H1 (cell line): ENCODE results near the gene FOSL2. TPM values are rescaled to one million over a fixed set of nuclear protein-coding genes. Genes with fewer than 3 reads are reported as not detected.

ENCODE experiments used
- CTCF ChIA-PET: fragments of 300-600 bp; sonication (Branson Sonifier 250); formaldehyde crosslinking; loops from one replicate; lab custom pipeline; 2021; ENCODE audit not compliant: partially characterized antibody; lab: Charles Lee
- POLR2A ChIA-PET: fragments of 300-600 bp; sonication (Branson Sonifier 250); formaldehyde crosslinking; loops from one replicate; lab custom pipeline; 2021; ENCODE audit warnings: inconsistent platforms; ENCODE audit not compliant: partially characterized antibody; lab: Charles Lee
- DNase-seq, 2 experiments: peaks; one replicate each; pipeline versions ENCODE4 v3.0.0 to v3.0.0-alpha.2; 2010 to 2022; ENCODE audit warnings: low spot score in 2 of 2, low read depth in 1 of 2, mixed read lengths in 1 of 2
- FAIRE-seq: peaks from 2 replicates; lab custom pipeline; 2011; peaks lifted over from hg19 to GRCh38; lab: Jason Lieb, UNC
- H2AFZ ChIP-seq: 2 replicates; pipeline ENCODE4 v1.8.1; 2012; ENCODE audit warnings: low read length, inconsistent platforms
- H2AK5ac ChIP-seq: 2 replicates; pipeline ENCODE4 v1.6.1; 2013; ENCODE audit warnings: low read depth, low read length
- H2BK120ac ChIP-seq: replicated peaks from 2 replicates; pipeline ENCODE3; 2013; ENCODE audit warnings: low read depth, low read length, inconsistent platforms
- H2BK12ac ChIP-seq: 2 replicates; pipeline ENCODE4 v1.6.1; 2013; ENCODE audit warnings: low read depth, low read length
- H2BK15ac ChIP-seq: 2 replicates; pipeline ENCODE4 v1.6.1; 2013; ENCODE audit warnings: low read length
- H2BK20ac ChIP-seq: 2 replicates; pipeline ENCODE4 v1.6.1; 2013; ENCODE audit warnings: low read length
- H2BK5ac ChIP-seq: 2 replicates; pipeline ENCODE4 v1.6.1; 2013; ENCODE audit warnings: low read depth, low read length
- H3K14ac ChIP-seq: 2 replicates; pipeline ENCODE4 v1.6.1; 2013; ENCODE audit warnings: inconsistent platforms; ENCODE audit not compliant: insufficient read length
- H3K18ac ChIP-seq: 2 replicates; pipeline ENCODE4 v1.6.1; 2013; ENCODE audit warnings: low read length; ENCODE audit errors: extremely low read depth
- H3K23ac ChIP-seq: 2 replicates; pipeline ENCODE4 v1.6.1; 2013; ENCODE audit warnings: inconsistent platforms; ENCODE audit not compliant: insufficient read length
- H3K23me2 ChIP-seq: 2 replicates; pipeline ENCODE4 v1.6.1; 2013; ENCODE audit warnings: low read depth, low read length
- H3K27ac ChIP-seq: 2 replicates; pipeline ENCODE4 v1.6.1; 2011; ENCODE audit warnings: low read depth, low read length, inconsistent platforms
- H3K27me3 ChIP-seq, 4 experiments: replicated peaks in 1 of 4; 1 replicate in 1 of 4; 2 replicates in 3 of 4; pipeline versions ENCODE4 v1.6.1 to v1.8.1; 2011 to 2013; ENCODE audit warnings: low read length in 3 of 4, mild to moderate bottlenecking in 3 of 4, inconsistent platforms in 2 of 4, mixed read lengths in 2 of 4, moderate library complexity in 1 of 4; ENCODE audit not compliant: control insufficient read depth in 3 of 4, insufficient read depth in 3 of 4; ENCODE audit errors: extremely low read depth in 1 of 4
- H3K36me3 ChIP-seq, 4 experiments: 2 replicates each; pipeline versions ENCODE4 v1.6.1 to v1.8.1; 2011 to 2013; ENCODE audit warnings: mild to moderate bottlenecking in 4 of 4, low read length in 3 of 4, moderate library complexity in 2 of 4, control low read depth in 1 of 4, inconsistent platforms in 1 of 4; ENCODE audit not compliant: insufficient read depth in 4 of 4, control insufficient read depth in 2 of 4
- H3K4ac ChIP-seq: replicated peaks from 2 replicates; pipeline ENCODE3; 2013; ENCODE audit warnings: low read length, low read depth, mixed read lengths, inconsistent platforms; ENCODE audit not compliant: insufficient read length
- H3K4me1 ChIP-seq, 4 experiments: replicated peaks in 1 of 4; 1 replicate in 1 of 4; 2 replicates in 3 of 4; pipeline versions ENCODE4 v1.6.1 to v1.8.1; 2011 to 2013; ENCODE audit warnings: low read length in 3 of 4, inconsistent platforms in 2 of 4, mixed read lengths in 1 of 4; ENCODE audit not compliant: insufficient read depth in 4 of 4, control insufficient read depth in 3 of 4
- H3K4me2 ChIP-seq, 2 experiments: 2 replicates each; pipeline versions ENCODE4 v1.6.1 to v1.8.1; 2011 to 2013; ENCODE audit warnings: low read depth in 2 of 2, low read length in 2 of 2, control low read depth in 1 of 2, inconsistent platforms in 1 of 2, mild to moderate bottlenecking in 1 of 2; ENCODE audit not compliant: insufficient read depth in 1 of 2
- H3K4me3 ChIP-seq, 4 experiments: fragments of 200-600, 300-600 bp in 1 of 4; sonication (generic), shearing (Covaris generic), sonication (Bioruptor Twin) in 1 of 4; 2 replicates each; pipeline versions ENCODE4 v1.5.1 to v1.8.1; 2011 to 2016; ENCODE audit warnings: low read length in 4 of 4, low read depth in 3 of 4, control low read depth in 2 of 4, inconsistent platforms in 2 of 4, mild to moderate bottlenecking in 2 of 4, mixed read lengths in 1 of 4, moderate library complexity in 1 of 4; ENCODE audit not compliant: insufficient read depth in 2 of 4; ENCODE audit errors: extremely low read depth in 1 of 4
- H3K56ac ChIP-seq: replicated peaks from 2 replicates; pipeline ENCODE3; 2013; ENCODE audit warnings: low read depth, mild to moderate bottlenecking, mixed read lengths, low read length, inconsistent platforms; ENCODE audit not compliant: insufficient read length
- H3K79me1 ChIP-seq: 2 replicates; pipeline ENCODE4 v1.6.1; 2013; ENCODE audit warnings: low read depth, low read length, control low read depth
- H3K79me2 ChIP-seq, 2 experiments: 2 replicates each; pipeline versions ENCODE4 v1.6.1 to v1.8.1; 2012 to 2013; ENCODE audit warnings: low read length in 2 of 2, mild to moderate bottlenecking in 2 of 2, inconsistent platforms in 1 of 2; ENCODE audit not compliant: insufficient read depth in 2 of 2, control insufficient read depth in 1 of 2
- H3K9ac ChIP-seq, 4 experiments: replicated peaks in 1 of 4; 1 replicate in 1 of 4; 2 replicates in 3 of 4; pipeline versions ENCODE4 v1.6.1 to v1.8.1; 2011 to 2013; ENCODE audit warnings: low read depth in 3 of 4, low read length in 3 of 4, control low read depth in 2 of 4, mild to moderate bottlenecking in 2 of 4, moderate library complexity in 2 of 4, inconsistent platforms in 1 of 4; ENCODE audit errors: extremely low read depth in 1 of 4
- H3K9me3 ChIP-seq, 2 experiments: 2 replicates each; pipeline versions ENCODE4 v1.6.1 to v1.8.1; 2012 to 2013; ENCODE audit warnings: mild to moderate bottlenecking in 2 of 2, moderate library complexity in 2 of 2, control low read depth in 1 of 2, inconsistent platforms in 1 of 2, low read depth in 1 of 2, low read length in 1 of 2, mixed read lengths in 1 of 2; ENCODE audit not compliant: insufficient read depth in 2 of 2
- H4K20me1 ChIP-seq, 2 experiments: replicated peaks in 1 of 2; 2 replicates each; pipeline versions ENCODE3 to v1.8.1; 2011 to 2013; ENCODE audit warnings: inconsistent platforms in 2 of 2, low read length in 2 of 2, mild to moderate bottlenecking in 1 of 2; ENCODE audit not compliant: insufficient read depth in 2 of 2, control insufficient read depth in 1 of 2
- H4K5ac ChIP-seq: 2 replicates; pipeline ENCODE4 v1.6.1; 2013; ENCODE audit warnings: low read length, low read depth, mixed read lengths, inconsistent platforms; ENCODE audit not compliant: insufficient read length
- H4K8ac ChIP-seq: 2 replicates; pipeline ENCODE4 v1.8.0; 2013; ENCODE audit warnings: mild to moderate bottlenecking, moderate library complexity, low read length, inconsistent platforms; ENCODE audit not compliant: insufficient read depth; ENCODE audit errors: extremely low read depth
- H4K91ac ChIP-seq: replicated peaks from 2 replicates; pipeline ENCODE3; 2013; ENCODE audit warnings: low read length, mixed read lengths, inconsistent platforms; ENCODE audit not compliant: insufficient read length
- ASH2L ChIP-seq: fragments of 200-600, 300-600 bp; sonication (generic); IDR thresholded peaks from one replicate; pipeline ENCODE4 v1.7.1; 2017; ENCODE audit warnings: low read length
- CBX8 ChIP-seq: fragments of 300-800, 300-1000 bp; sonication (generic); IDR thresholded peaks from 2 replicates; pipeline ENCODE4 v1.7.1; 2016; ENCODE audit warnings: low read depth, low read length, borderline replicate concordance
- CHD1 ChIP-seq: IDR thresholded peaks from 2 replicates; pipeline ENCODE4 v1.6.1; 2012; ENCODE audit warnings: low read depth, low read length, improper control_type of control experiment
- CREB1 ChIP-seq: IDR thresholded peaks from 2 replicates; pipeline ENCODE4 v1.6.1; 2012; ENCODE audit warnings: inconsistent platforms
- KDM1A ChIP-seq: fragments of 200-600, 300-600 bp; sonication (generic); IDR thresholded peaks from 2 replicates; pipeline ENCODE4 v1.7.1; 2016; ENCODE audit warnings: mild to moderate bottlenecking, low read length, borderline replicate concordance
- KDM4A ChIP-seq: IDR thresholded peaks from one replicate; pipeline ENCODE4 v1.7.1; 2012; ENCODE audit warnings: low read depth, mild to moderate bottlenecking, moderate library complexity, low read length, inconsistent platforms; ENCODE audit not compliant: severe bottlenecking
- RNF2 ChIP-seq: fragments of 200-900, 300-1000 bp; sonication (generic); IDR thresholded peaks from 2 replicates; pipeline ENCODE4 v1.7.1; 2016; ENCODE audit warnings: borderline replicate concordance, low read depth, mild to moderate bottlenecking, antibody characterized with exemption, low read length; ENCODE audit not compliant: poor library complexity, severe bottlenecking; ENCODE audit errors: missing control alignments
- RXRA ChIP-seq: IDR thresholded peaks from 2 replicates; pipeline ENCODE4 v1.6.1; 2011; ENCODE audit warnings: low read depth, mild to moderate bottlenecking, low read length, moderate library complexity; ENCODE audit not compliant: insufficient read depth
- SIX5 ChIP-seq: IDR thresholded peaks from 2 replicates; pipeline ENCODE4 v1.6.1; 2011; ENCODE audit warnings: mild to moderate bottlenecking, low read depth, low read length
- TCF12 ChIP-seq: IDR thresholded peaks from 2 replicates; pipeline ENCODE4 v1.6.1; 2011; ENCODE audit warnings: low read depth, mild to moderate bottlenecking, low read length
- WGBS, 2 experiments: shearing (Covaris generic) in 1 of 2; methylation state at CpG; one replicate each; pipeline versions ENCODE4 v1.1.6 to v1.1.7; 2013 to 2015; ENCODE audit warnings: low lambda C conversion rate in 2 of 2, mixed read lengths in 2 of 2, inconsistent platforms in 1 of 2, low coverage in 1 of 2, missing lambda C conversion rate in 1 of 2; ENCODE audit not compliant: insufficient replicate concordance in 2 of 2, insufficient coverage in 1 of 2, insufficient read length in 1 of 2; ENCODE audit errors: extremely low coverage in 1 of 2, missing lambda C conversion rate in 1 of 2; 5-methylcytosine and 5-hydroxymethylcytosine counted together
- polyA plus RNA-seq, 7 experiments: library from polyadenylated mRNA; depleted of rRNA in 3 of 7; stranded (reverse) in 5 of 7; unstranded in 2 of 7; fragments of >200 nt in 5 of 7; fragments of 200-250 nt in 2 of 7; gene quantifications; 1 replicate in 5 of 7; 2 replicates in 1 of 7; 4 replicates in 1 of 7; pipeline versions ENCODE4 v1.2.1 to v1.2.3, GENCODE V29; 2011 to 2013; ENCODE audit warnings: missing spikeins in 2 of 7, mixed read lengths in 2 of 7
- total RNA-seq: library from RNA; stranded (reverse); fragmentation: NEBNext Ultra II Directional; extraction: Animal tissue kit (Norgen Biotek cat#: 25700); gene quantifications from 2 replicates; pipeline ENCODE4 v1.2.1, GENCODE V29; 2021
- TF ChIP-seq, protein P1 (sequence below), 3 experiments: IDR thresholded peaks; 1 replicate in 2 of 3; 2 replicates in 1 of 3; pipeline versions ENCODE4 v1.5.1 to v1.6.1; 2011; ENCODE audit warnings: low read length in 3 of 3, mild to moderate bottlenecking in 3 of 3, inconsistent platforms in 2 of 3, low read depth in 1 of 3, moderate library complexity in 1 of 3; ENCODE audit not compliant: insufficient read depth in 1 of 3; ENCODE audit errors: control extremely low read depth in 1 of 3
- TF ChIP-seq, protein P2 (sequence below): IDR thresholded peaks from 2 replicates; pipeline ENCODE4 v1.6.1; 2011; ENCODE audit warnings: low read depth, mild to moderate bottlenecking, low read length; ENCODE audit not compliant: insufficient read depth

Gene FOSL2
- total and polyA plus RNA-seq, 2 of the 8 experiments (the other 6 are each of a cell fraction or from before 2014, with no cell fraction given), result 1.5 to 4.5 TPM

DNA sequence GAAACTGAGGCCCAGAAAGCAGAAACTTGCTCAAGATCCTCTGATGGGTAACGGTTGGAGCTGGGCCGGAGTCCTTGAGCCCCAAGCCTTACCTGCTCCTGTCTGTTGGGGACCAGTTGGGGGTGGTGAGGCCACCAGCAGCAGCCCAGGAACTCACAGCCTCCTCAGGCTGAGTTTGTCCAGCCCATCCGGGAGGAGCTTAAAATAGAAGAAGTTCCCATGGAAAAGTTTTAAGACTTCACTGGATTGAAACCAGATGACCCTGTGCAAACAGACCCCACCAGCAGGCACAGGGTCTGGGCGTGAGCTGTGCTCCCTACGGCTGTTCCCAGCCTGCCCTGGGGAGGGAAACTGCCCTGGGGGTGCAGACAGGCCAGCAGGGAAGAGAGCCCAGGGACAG, 40.6 kb upstream of the FOSL2 start:
- Histone ChIP-seq H3K9ac (no peak overlapping the region), H4K91ac (no peak overlapping the region), H3K4me2 (no peak overlapping the region), H4K8ac (no peak overlapping the region), H3K27ac (no peak overlapping the region), H3K36me3 (no peaks in the 10 kb centered on the region), H2BK15ac (no peak overlapping the region), H3K4me1 (peaks cover 0 to 6% (median 2%) of the 10 kb centered on the region in 4 experiments; a peak in 5 of 7 replicates), H3K23me2 (no peaks in the 10 kb centered on the region), H3K9me3 (no peaks in the 10 kb centered on the region), H3K79me2 (no peaks in the 10 kb centered on the region), H3K4me3 (no peak overlapping the region), H2BK120ac (no peak overlapping the region), H4K20me1 (no peaks in the 10 kb centered on the region), H2AFZ (no peak overlapping the region), H3K27me3 (no peaks in the 10 kb centered on the region), H4K5ac (no peak overlapping the region), H3K14ac (no peak overlapping the region), H3K79me1 (no peaks in the 10 kb centered on the region), H3K56ac (no peak overlapping the region), H2BK5ac (no peak overlapping the region), H2BK20ac (no peak overlapping the region), H2AK5ac (no peak overlapping the region), H3K23ac (no peak overlapping the region), H3K4ac (no peak overlapping the region), H2BK12ac (no peak overlapping the region), H3K18ac (no peak overlapping the region)
- 76% methylated on average over 5 of the region's 5 CpGs; no CpG with 5 or more reads in 1 of the 2 experiments for WGBS, 2 experiments
- ChIA-PET CTCF (no interaction called here), POLR2A (no interaction called here)
- DNase-seq (no peak), FAIRE-seq (no peak)
- TF ChIP-seq, protein P1, sequence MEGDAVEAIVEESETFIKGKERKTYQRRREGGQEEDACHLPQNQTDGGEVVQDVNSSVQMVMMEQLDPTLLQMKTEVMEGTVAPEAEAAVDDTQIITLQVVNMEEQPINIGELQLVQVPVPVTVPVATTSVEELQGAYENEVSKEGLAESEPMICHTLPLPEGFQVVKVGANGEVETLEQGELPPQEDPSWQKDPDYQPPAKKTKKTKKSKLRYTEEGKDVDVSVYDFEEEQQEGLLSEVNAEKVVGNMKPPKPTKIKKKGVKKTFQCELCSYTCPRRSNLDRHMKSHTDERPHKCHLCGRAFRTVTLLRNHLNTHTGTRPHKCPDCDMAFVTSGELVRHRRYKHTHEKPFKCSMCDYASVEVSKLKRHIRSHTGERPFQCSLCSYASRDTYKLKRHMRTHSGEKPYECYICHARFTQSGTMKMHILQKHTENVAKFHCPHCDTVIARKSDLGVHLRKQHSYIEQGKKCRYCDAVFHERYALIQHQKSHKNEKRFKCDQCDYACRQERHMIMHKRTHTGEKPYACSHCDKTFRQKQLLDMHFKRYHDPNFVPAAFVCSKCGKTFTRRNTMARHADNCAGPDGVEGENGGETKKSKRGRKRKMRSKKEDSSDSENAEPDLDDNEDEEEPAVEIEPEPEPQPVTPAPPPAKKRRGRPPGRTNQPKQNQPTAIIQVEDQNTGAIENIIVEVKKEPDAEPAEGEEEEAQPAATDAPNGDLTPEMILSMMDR (IDR thresholded peaks at IDR 0.05; ENCODE audit: control extremely low read depth in 1 of 3, insufficient read depth in 1 of 3, low read depth in 1 of 3, low read length in 3 of 3), result no peak
- TF ChIP-seq RXRA (no peak), CHD1 (no peak), RNF2 (no peak), ASH2L (no peak), KDM4A (no peak), CREB1 (no peak), TCF12 (no peak), KDM1A (no peak), SIX5 (no peak), CBX8 (no peak)
- TF ChIP-seq, protein P2, sequence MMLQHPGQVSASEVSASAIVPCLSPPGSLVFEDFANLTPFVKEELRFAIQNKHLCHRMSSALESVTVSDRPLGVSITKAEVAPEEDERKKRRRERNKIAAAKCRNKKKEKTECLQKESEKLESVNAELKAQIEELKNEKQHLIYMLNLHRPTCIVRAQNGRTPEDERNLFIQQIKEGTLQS, result no peak
